Activated CD4-positive, alpha-beta T cell treated with anti-CD3 and anti-CD28 coated beads for 24 hours (primary cell): Measurements from ENCODE around the gene BID.

Source experiments
- DNase-seq, 2 donors: peaks; one replicate each; pipeline ENCODE4 v3.0.0-alpha.2; 2020; ENCODE audit warnings: low read depth in 2 of 2

Gene BID

DNA sequence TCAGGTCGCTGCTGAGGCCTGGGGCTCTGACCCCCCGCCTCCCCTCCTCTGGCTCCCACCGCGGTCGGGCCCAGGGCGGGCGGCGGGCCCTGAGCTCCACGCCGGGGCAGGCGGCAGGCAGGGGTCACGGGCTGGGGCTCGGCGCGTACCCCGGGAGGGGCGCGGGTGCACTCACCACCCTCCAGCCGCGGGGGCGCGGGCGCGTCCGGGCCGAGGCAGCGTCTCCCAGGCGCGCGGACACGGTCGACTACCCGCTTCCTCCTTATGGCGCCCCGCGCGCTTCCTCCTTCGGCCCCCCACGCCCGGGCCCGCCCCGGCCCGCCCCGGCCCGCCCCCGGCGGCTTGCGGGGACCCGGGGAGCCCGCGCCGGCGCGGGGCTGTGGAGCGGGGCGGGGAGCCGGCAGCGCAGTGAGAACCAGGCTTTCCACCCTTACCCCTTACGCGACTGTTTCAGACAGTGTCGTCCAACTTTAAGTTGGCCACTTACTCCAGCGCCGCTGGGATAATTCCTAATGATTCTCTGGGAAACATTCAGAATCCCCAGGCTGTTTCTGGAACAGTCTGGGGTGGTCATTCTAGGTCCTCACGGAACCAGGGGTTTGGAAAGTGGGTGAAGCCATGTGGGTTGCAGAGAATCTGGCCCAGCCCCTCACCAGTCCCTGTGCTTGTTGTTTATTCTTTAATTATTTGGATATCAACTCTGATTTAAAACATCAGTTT lies at the start of gene BID:
Gene BID, minus strand, starts transcription at position 264 of the 720 bp plus-strand sequence. CDS start 24,353 bp downstream, outside the sequence.
- DNase-seq, result no peak

DNA sequence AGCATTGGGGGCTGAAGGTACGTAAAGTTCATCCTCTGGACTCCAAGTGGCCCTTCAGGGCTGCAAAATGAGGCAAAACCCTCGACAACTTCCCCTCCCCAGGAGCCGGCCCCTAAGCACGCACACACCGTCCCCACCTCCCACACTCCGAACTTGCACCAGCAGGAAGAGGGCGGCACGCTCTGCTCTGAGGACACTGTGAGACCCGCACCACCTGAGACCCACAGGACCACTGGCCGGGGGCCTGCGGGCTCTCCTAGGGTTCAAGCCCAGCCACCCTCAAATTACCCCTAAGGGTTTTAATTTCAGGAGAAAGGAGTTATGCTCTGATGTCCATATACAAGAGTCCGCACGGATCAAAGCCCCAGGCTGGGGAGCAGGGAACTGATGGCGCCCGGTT lies 49.7 kb upstream of the BID start:
- DNase-seq, result no peak

DNA sequence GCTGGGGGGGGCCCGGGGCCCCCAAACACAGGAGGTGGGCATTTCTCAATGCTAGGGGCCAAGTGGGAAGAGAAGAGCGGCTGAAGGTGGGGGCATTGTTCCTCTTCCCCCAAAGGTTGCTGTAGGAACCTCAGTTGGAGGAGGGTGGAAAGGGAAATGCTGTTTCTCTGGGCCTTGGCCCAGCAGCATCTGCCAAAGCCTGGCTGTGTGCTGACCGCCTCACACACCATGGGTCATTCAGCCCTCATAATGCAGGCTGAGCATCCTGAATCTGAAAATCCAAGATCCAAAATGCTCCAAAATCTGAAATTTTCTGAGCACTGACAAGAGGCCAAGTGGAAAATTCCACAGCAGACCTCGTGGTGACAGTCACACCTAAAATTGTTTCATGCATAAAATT lies 49.0 kb upstream of the BID start:
- no peak for DNase-seq

DNA sequence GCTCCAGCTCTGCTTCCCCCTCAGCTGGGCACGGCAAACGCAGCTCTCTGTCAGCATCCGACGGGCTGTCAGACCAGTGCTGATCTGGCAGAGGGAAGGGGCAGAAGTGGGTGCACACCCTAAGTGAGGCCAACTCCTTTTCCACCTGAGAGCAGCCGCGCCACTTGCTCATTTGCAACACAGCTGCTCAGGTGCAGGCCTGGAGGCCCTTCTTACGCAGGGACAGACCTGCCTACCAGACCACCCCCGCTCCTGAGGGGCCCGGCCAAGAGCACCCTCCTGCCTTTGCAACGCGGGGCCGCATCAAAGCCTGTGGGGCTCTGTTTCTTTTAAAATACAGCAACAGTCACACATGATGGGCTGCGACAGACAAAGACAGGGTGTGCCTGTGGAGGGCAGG lies 47.8 kb upstream of the BID start:
- DNase-seq, result no peak

DNA sequence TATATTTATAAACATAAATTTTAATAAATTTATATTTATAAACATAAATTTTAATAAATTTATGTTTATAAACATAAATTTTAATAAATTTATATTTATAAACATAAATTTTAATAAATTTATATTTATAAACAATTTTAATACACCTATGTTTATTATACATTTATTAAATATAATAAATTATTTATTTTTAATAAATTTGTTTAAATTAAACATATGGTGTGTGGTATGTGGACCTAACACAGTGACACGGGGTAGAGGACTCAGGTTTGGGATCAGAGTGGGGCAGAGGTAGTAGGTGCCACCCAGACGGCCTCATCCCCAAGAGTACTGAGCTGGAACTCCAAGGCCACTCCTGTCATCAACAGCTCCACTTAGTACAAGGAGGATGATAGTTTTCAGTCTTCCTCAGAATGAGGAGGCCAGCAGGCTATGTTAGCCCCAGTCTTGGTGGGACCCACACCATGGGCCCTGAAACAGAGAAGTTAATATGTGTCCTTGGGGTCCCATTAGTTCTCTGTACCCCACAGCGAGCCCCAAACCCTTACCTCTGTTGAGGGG lies 46.7 kb upstream of the BID start:
- DNase-seq, result no peak

DNA sequence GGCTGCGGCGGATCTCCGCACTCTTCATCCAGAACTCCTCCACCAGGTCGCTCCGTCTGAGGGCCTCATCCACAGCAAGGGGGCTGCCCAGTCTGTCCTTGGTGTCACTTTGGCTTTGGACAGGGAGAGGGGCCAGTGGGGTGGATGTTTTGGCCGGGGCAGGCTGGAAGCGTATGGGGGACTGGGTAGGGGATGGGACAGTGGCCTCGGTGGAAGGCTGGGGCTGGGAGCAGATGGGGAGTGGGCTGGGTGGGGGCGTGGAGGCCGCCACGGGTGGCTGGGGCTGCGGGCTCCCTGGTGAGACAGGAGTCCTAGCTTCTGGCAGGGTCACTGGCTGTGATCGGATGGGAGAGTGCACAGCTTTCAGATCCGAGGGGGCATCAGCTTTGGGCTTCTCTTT lies 44.4 kb upstream of the BID start:
- DNase-seq, result no peak

DNA sequence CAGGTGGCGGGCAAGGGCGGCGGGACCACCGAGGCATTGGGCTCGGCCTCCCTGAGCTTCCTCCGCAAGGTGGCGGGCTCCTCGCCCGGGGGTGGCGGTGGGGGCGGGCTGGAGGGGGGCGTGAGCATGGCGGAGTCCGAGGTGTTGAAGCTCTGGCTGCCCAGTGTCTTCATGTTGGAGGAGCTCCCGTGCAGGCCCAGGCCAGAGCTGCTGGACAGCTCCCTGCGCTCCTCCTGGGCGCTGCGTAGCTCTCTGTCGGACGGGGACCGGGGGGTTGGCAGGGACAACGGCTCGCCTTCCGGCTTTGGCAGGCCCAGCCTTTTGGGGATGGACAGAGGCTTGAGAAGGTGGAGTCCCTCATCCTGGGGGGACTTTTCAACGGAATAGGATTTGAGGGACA lies 43.9 kb upstream of the BID start:
- DNase-seq, result no peak

DNA sequence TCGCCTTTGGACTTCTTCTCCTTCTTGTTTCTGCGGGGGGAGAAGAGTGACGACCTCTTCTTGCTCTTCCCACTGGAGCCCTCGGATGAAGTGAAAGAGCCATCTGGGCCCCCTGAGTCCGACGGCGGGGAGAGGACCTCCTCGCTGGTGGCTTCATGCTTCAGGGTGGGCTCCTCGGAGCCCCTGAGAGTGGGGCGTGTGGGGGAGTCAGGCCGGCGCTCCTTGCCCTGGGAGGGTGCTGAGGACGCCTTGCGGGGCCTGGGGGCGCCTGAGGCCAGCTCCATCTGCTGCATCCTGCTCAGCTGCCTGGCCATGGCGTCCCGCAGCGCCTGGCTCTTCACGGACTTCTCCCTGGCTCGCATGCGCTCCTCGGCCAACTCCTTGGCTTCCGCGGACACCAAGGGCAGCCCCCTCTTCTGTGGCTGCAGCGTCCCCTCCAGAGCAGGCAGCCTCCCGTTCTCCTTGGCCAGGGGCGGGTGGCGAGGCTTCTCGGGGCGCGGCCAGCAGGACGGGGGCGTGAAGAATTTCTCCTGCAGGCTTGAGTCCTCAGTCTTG lies 43.3 kb upstream of the BID start:
- no peak for DNase-seq

DNA sequence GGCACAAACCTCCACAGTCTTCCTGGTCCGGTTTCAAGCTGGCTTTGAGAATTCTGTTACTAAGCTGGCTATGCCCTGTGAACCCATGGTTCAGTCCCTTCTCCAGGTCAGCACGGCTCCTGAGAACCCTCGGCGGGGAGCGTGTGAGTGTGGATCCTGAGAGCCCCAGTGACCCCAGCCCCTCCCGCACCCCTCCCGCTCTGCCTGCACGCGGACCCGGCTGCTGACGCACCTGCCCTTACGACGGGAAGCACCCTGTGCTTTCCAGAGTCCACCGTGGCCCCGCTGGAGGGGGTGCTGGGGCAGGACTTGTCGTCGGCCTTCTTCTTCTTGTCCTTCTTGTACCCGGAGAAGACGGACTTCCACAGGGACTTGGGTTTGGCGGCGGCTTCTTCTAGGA lies 42.8 kb upstream of the BID start:
- DNase-seq, result no peak

DNA sequence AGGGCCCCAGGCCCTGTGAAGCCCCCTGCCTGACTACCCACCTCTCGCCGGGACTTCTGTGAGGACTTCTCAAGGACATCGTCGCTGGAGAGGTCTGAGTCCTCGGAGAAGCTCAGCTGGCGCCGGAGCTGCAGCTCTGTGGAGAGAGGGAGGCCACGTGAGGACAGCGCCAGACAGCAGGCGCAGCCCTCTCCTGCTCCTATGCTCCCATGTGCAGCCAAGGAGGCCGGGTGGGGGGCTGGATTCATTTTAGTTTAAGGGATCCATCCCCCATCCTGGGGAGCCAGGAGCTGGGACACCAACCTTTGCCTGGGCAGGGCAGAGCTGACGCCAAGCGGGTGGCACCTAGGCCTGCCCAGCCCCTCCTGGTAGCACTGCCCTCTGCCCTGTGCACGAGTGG lies 42.4 kb upstream of the BID start:
- no peak for DNase-seq

DNA sequence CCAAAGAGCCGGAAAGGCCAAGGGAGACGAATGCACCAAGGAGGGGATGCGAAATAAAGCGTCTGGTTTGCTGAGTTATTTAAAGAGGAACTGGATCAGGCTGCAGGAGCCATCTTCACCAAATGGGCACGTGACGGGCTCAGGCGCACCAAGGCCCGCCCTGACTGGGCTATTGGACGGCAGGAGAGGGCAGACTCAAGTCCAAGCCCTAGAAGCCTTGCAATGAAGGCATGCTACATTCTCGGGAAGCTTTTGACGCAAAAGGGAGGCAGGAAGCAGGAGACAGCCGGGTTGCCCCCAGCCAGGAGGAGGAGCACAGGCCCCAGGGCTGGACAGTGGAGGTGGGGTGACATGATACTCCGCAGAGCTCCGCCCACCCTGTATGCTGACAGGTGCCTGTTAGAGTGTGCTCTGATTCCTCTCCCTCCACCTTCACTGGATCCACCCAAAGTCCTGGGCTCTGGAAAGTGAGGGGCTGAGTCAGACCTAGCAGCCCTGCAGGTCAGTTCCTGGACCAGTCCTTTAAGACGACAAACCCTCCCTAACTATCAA lies 41.5 kb upstream of the BID start:
- DNase-seq, result no peak

DNA sequence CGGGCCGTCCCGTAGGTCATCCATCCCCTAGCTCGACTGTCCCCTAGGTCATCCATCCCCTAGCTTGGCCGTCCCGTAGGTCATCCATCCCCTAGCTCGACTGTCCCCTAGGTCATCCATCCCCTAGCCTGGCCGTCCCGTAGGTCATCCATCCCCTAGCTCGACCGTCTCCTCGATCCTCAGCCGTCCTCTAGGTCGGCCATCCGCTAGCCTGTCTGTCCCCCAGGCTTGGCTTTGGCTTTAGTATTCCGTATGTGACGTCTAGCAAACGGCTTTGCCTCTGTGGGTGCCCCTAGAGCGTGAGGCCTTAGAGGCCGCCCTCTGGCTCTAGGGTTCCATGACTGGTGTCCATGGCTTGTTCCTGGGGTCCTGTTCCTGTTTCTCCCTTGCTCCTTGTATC lies 40.6 kb upstream of the BID start:
- DNase-seq, result no peak

DNA sequence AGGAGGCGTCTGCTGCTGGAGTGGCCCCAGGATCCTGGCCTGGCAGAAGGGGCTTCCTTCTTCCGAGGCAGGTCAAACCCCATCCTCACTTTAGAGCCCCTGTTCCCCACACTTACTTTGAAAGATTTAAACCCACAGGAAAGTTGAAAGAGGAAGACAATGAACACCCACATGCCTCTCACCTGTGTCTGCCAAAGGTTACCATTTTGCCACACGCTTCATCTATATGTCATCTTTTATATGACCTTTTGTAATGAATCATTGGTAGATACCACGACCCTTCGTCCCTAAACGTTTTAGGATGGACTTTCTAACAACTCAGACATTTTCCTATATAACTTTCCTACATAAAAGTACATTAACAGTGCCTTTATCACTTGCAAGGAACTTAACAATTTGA lies 39.8 kb upstream of the BID start:
- DNase-seq, result no peak

DNA sequence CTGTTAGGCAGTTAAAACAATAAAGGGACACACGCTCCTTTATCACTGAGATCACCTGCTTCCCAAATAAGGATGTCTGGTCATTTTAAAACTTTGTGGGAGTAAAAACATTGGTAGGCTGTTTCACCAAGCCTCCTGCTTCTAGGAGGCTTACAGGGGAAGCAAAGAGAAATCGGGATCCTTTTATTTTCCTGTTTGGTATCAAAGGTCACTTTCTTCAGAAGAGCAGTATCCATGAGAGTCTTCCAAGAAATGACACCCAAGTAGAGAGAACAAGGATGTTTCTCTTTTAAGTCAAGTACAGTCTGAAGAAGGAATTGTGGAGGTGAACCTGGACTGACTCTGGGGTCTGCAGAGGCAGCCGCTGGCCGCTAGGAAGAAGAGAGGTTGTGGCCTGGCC lies 36.9 kb upstream of the BID start:
- no peak for DNase-seq

DNA sequence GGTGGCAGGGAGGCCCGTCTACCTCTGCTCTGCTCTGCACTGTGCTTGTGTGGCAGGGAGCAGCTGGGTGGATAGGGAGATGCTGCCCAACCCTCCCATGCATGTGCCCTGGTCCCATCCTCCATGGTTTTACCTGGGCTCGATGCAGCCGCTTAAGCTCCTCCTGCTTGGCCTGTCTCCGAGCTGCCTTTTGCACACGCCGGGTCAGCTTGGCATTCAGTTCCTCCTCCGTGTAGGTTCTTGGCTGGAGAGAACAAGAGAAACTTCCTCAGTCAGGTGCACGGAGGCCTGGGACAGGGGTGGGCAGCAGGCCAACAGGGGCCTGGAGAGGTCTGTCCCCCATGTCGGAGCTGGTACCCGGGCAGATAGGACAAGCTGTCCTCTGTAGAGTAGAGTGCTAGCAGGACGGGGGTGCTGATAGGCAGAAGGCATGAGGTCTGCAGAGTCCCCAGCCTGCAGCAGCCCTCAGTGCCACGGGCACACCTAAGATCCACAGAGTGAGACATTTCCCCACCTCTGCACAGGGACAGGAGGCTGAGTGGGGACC lies 36.4 kb upstream of the BID start:
- no peak for DNase-seq

DNA sequence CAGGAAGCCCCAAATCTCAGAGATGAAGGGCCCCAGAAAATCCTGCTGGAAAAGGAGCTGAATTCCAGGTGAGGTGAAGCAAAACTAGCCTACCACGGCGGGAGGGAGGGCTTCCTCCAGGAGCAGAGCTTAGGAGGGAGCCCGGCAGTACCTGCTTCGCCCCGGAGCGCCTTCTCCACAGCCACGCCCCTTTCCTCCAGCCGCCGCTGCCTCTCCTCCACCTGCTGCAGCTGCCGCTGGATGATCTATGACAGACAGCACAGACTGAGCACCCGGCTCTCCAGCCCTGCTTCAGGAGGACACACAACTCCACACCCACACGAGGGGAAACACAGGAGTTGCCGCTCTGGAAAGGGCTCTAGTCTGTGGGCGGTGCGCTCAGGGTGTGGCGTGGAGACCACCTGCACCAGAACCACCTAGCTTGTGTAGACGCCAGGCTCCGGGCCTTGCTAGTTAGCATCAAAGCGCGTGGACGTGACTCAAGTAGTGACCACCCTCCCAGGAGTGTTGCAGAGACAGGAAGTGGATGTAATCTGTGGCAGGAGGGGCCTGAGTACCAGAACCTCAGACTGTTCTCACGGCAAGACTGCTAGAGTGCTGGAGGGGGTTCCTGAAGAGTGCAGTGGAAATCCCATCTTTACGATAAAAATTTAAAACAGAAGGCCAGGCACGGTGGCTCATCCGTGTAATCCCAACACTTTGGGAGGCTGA lies 34.6 kb upstream of the BID start:
- DNase-seq, result no peak

DNA sequence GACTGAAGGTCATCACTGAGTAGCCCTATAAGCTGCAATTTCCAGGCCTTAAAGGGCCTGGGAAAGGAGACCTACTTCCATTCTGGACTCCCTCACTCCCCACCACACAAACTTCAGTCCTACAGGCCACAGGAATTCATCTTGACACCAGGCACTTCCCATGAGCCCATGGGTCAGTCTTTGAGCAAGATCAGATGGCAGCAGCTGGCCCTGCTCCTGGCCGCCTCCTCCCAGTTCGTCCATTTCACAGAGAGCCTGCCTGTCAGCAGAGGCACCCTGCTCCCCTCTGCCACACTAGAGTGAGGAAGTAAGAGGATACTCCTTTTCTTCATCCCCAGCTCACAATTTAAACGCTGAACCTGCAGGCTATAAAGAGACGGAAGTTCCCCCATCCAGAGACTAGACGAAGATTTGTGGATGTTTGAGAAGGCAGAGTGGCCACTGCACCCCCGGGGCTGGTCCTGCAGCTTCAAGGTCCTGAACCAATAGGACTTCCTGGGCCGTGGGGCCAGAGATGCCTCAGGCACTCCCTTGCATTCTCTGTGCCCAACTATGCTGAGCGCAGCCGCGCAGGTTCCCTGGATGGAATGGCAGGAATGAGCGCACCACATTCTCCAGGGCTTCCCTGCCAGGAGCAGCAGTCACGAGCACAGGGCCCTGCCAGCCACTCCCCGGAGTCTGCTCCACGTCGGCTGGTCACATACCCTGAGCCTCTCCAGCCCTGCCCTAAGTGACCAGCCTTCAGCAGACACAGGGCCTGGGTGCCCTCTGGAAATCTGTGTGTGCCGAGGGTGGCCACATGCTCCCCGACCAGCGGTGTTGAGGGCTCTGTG lies 33.5 kb upstream of the BID start:
- DNase-seq, result no peak

DNA sequence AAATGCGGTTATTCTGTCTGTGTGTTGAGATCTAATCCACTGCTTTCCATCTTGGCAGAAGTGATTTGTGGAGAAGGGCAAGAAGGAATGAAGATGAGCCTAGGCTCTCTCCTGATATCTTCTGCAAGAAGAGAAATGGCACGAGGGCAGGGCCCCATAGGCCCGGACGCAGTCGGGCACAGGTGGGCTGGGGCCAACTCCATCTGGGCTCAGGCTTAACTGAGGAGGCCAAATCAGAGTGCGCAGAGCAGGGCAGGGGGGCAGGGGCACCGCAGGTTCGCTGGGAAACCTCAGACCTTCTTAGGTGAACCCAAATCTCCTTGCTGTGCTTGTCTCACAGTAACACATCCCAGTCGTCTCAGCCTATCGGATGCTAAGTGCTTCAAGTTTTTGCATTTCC lies 32.8 kb upstream of the BID start:
- DNase-seq, result no peak

DNA sequence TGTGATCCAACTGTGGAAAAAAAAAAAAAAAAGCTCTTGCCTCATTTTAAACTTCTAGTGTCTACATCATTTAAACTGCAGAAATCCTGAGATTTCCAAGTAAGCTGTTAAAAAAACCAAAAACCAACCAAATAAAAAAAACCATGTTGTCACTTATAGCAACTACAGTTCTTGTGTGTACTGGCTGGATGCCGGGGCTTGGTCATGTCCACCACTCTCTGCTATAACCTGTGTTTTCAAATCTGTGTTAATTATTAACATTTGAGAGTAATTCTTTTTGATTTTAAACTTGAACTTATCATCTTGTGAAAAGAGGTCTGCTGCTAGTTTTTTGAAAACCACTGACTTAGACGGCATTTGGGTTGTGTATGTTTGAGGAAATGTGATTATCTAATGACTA lies 32.2 kb upstream of the BID start:
- no peak for DNase-seq

DNA sequence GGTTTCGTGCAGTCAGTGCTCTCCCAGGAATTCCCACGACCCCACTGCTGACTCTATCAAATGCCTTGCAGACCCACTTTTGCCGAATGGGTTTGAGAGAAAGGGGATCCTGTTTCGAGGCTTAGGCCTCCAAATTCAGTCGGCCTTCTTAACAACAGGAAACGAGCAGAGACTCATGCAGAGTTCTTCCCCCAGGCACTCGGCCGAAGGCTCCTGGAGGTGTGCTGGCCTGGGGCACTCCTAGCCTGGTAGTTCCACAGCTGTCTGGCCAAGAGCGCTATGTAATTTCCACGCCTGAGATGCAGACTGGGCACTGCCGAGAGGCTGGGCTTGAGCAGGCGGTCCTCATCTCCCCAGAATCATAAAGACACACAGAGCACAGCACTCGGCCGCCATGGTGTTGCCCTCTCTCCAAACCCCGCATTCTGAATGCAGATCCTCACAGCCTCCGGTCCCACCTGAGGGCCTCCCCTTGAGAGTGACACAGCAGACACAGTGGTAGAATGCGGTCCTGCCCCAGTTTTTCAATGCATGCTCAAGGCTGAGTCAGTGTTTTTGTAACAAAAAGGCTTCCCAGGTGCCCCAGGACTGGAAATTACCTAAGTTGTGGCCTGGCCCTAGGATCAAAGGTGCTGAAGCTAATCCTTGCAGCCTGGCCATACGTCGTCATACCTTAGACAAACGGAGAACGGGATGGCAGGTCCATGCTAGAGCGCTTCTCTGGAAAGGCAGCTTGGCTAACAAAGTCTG lies 30.2 kb upstream of the BID start:
- DNase-seq, result no peak
